Measurements from ENCODE around the gene BCR. TPM values are rescaled to one million over a fixed set of nuclear protein-coding genes. Genes with fewer than 3 reads are reported as not detected.

The BCR gene
- total and polyA plus RNA-seq, 2 of the 4 experiments (the other 2 are of a cell fraction) = 28.9 to 44.6 TPM

DNA sequence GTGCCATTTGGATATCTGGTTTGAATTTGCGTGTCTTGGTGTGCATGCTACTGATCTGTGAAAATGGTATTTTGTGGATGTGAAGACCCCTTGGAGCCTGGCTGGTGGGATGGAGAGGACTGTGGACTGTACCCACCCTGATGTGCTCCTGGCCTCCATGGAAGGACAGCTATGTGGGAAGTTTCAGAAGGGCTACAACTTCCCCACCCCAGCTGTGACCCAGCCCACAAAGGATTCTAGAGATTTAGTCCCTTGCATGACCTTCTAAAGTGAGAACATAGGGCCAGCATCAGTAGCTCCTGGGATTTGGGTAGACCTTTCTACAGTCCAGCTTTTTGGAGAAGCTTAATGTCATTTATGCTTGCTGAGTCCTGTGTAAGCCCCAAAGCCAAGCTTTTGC, 173.4 kb downstream of the BCR start:
- ChIA-PET POLR2A (ENCODE audit: unreplicated experiment) (no interaction called here), CTCF (interaction anchor here (1.3 kb wide), 1 partner anchor 32 kb away, joined by 3 read pairs; no protein-coding TSS in a partner anchor)
- no peak overlapping the region for H4K91ac ChIP-seq (ENCODE audit: insufficient read depth, low read depth, low read length)
- no peak overlapping the region for H3K9ac ChIP-seq (ENCODE audit: low read depth, low read length)
- H3K9me1 ChIP-seq (ENCODE audit: insufficient read depth, low read length) = no peaks in the 10 kb centered on the region
- no peak overlapping the region for H3K27ac ChIP-seq (ENCODE audit: insufficient read depth, low read length)
- no TSS peak for BruUV-seq (replicated peaks)
- H3K4me3 ChIP-seq (ENCODE audit: insufficient read depth, low read depth, low read length) = no peak overlapping the region
- dilution Hi-C loops (cut with HindIII; ENCODE audit: low sequenced_read_pairs, unreplicated experiment) = no loop called here
- H3K9me3 ChIP-seq (ENCODE audit: control insufficient read depth, insufficient read depth, low read length) = no peaks in the 10 kb centered on the region
- H3K56ac ChIP-seq (ENCODE audit: extremely low read depth, insufficient read depth, low read length) = no peak overlapping the region
- H3K4me1 ChIP-seq (ENCODE audit: control insufficient read depth, insufficient read depth, low read length) = no peaks in the 10 kb centered on the region
- intact Hi-C loops (cut with micrococcal nuclease) = no loop called here
- no peak for ATAC-seq (ENCODE audit: low read depth)
- H3K18ac ChIP-seq (ENCODE audit: low read depth, low read length) = no peak overlapping the region
- peaks cover 23% of the 10 kb centered on the region for H3K27me3 ChIP-seq (ENCODE audit: control insufficient read depth, insufficient read depth, low read length)
- DNase-seq = no peak
- H2BK15ac ChIP-seq (ENCODE audit: low read depth, low read length) = no peak overlapping the region
- H2AFZ ChIP-seq (replicated peaks; ENCODE audit: low read length, poor library complexity) = no peak overlapping the region
- TF ChIP-seq POLR2A (IDR thresholded peaks at IDR 0.05; ENCODE audit: low read depth, low read length) (no peak), RAD21 (IDR thresholded peaks at IDR 0.05; ENCODE audit: low read length) (no peak), NFE2L2 (IDR thresholded peaks at IDR 0.05; ENCODE audit: low read depth, low read length) (no peak), RCOR1 (IDR thresholded peaks at IDR 0.05; ENCODE audit: insufficient replicate concordance, low read length) (no peak), CEBPB (IDR thresholded peaks at IDR 0.05; ENCODE audit: low read depth, low read length) (no peak), RFX5 (IDR thresholded peaks at IDR 0.05; ENCODE audit: low read depth, low read length) (no peak), BHLHE40 (IDR thresholded peaks at IDR 0.05; ENCODE audit: low read depth, low read length) (no peak), FOS (IDR thresholded peaks at IDR 0.05; ENCODE audit: low read depth, low read length) (no peak), SMC3 (IDR thresholded peaks at IDR 0.05; ENCODE audit: low read depth, low read length) (no peak), MAFK (IDR thresholded peaks at IDR 0.05; ENCODE audit: low read depth, low read length) (no peak), MXI1 (IDR thresholded peaks at IDR 0.05; ENCODE audit: borderline replicate concordance, low read depth, low read length) (no peak)
- TF ChIP-seq, protein P1, sequence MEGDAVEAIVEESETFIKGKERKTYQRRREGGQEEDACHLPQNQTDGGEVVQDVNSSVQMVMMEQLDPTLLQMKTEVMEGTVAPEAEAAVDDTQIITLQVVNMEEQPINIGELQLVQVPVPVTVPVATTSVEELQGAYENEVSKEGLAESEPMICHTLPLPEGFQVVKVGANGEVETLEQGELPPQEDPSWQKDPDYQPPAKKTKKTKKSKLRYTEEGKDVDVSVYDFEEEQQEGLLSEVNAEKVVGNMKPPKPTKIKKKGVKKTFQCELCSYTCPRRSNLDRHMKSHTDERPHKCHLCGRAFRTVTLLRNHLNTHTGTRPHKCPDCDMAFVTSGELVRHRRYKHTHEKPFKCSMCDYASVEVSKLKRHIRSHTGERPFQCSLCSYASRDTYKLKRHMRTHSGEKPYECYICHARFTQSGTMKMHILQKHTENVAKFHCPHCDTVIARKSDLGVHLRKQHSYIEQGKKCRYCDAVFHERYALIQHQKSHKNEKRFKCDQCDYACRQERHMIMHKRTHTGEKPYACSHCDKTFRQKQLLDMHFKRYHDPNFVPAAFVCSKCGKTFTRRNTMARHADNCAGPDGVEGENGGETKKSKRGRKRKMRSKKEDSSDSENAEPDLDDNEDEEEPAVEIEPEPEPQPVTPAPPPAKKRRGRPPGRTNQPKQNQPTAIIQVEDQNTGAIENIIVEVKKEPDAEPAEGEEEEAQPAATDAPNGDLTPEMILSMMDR (conservative IDR thresholded peaks at IDR 0.05; ENCODE audit: low read depth, low read length) = no peak
- TF ChIP-seq, protein P2, sequence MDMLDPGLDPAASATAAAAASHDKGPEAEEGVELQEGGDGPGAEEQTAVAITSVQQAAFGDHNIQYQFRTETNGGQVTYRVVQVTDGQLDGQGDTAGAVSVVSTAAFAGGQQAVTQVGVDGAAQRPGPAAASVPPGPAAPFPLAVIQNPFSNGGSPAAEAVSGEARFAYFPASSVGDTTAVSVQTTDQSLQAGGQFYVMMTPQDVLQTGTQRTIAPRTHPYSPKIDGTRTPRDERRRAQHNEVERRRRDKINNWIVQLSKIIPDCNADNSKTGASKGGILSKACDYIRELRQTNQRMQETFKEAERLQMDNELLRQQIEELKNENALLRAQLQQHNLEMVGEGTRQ (IDR thresholded peaks at IDR 0.05; ENCODE audit: low read depth, low read length) = no peak
- TF ChIP-seq, protein P3, sequence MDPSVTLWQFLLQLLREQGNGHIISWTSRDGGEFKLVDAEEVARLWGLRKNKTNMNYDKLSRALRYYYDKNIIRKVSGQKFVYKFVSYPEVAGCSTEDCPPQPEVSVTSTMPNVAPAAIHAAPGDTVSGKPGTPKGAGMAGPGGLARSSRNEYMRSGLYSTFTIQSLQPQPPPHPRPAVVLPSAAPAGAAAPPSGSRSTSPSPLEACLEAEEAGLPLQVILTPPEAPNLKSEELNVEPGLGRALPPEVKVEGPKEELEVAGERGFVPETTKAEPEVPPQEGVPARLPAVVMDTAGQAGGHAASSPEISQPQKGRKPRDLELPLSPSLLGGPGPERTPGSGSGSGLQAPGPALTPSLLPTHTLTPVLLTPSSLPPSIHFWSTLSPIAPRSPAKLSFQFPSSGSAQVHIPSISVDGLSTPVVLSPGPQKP (IDR thresholded peaks at IDR 0.05; ENCODE audit: borderline replicate concordance, low read depth, low read length) = no peak
- H2BK5ac ChIP-seq (ENCODE audit: low read depth, low read length, poor library complexity, severe bottlenecking) = no peak overlapping the region
- no peak overlapping the region for H2BK120ac ChIP-seq (ENCODE audit: low read depth, low read length)
- no peak overlapping the region for H3K4ac ChIP-seq (ENCODE audit: low read depth, low read length)
- H3K23ac ChIP-seq (ENCODE audit: low read depth, low read length) = no peak overlapping the region
- H4K5ac ChIP-seq (ENCODE audit: low read depth, low read length) = no peak overlapping the region
- no peaks in the 10 kb centered on the region for H3K79me1 ChIP-seq (ENCODE audit: low read depth in 1 of 2, low read length in 2 of 2)
- no peaks in the 10 kb centered on the region for H4K20me1 ChIP-seq (ENCODE audit: insufficient read depth, low read length)
- H3K36me3 ChIP-seq (ENCODE audit: control insufficient read depth, insufficient read depth, low read length) = no peaks in the 10 kb centered on the region
- in situ Hi-C loops (cut with MboI; ENCODE audit: low sequenced_read_pairs) = no loop called here
- H3K14ac ChIP-seq (replicated peaks; ENCODE audit: low read depth, low read length) = no peak overlapping the region
- H4K8ac ChIP-seq (ENCODE audit: low read depth in 2 of 2, low read length in 2 of 2) = no peak overlapping the region
- no peak overlapping the region for H2AK9ac ChIP-seq (replicated peaks; ENCODE audit: low read depth, low read length, poor library complexity)
- no peak overlapping the region for H2AK5ac ChIP-seq (ENCODE audit: low read depth, low read length)
- H2BK20ac ChIP-seq (ENCODE audit: low read depth, low read length) = no peak overlapping the region
- H3K4me2 ChIP-seq (ENCODE audit: low read depth, low read length) = no peak overlapping the region
- no CpG with 5 or more reads among the region's 1 CpG for WGBS, 2 experiments (ENCODE audit: extremely low coverage in 2 of 2, insufficient read length in 1 of 2)

Data from IMR-90 (cell line).